Kasumi-1 (cell line): ENCODE results near the gene PSMB5.
"Not testable (repeated sequence)": the region's sequence is repeated elsewhere in the genome, so short reads cannot be mapped to it uniquely, and the experiment has no call there.

ENCODE experiments used
- DNase-seq, 2 experiments: peaks; one replicate each; lab custom pipeline; 2025; lab: John Stamatoyannopoulos, UW

The PSMB5 gene

DNA sequence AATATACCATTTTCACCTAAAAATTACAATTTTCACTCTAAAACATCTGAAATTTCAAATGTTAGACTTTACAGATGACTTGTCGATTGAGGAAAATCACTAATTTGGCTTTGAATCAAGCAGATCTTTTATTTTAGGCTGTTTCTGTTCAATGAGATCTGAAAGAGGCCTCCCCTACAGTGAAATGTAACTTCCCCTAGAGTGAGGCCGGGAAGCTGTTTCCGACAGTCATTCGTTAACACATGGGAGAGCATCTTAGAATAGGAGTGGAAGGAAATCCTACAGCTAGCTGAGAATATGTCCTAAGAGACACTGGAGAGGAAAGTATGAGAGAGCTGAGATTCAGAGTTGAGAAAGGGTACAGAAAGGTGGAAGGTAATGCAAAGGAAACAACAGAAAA lies 19.1 kb downstream of the PSMB5 start:
- no peak for DNase-seq

DNA sequence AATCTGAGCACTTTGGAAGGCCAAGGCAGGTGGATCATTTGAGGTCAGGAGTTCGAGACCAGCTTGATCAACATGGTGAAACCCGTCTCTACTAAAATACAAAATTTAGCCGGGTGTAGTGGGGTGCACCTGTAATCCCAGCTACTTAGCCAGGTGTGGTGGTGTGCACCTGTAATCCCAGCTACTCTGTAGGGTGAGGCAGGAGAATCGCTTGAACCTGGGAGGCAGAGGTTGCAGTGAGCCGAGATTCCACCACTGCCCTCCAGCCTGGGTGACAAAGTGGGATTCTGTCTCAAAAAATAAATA lies 21.0 kb downstream of the PSMB5 start:
- not testable (repeated sequence) for DNase-seq

DNA sequence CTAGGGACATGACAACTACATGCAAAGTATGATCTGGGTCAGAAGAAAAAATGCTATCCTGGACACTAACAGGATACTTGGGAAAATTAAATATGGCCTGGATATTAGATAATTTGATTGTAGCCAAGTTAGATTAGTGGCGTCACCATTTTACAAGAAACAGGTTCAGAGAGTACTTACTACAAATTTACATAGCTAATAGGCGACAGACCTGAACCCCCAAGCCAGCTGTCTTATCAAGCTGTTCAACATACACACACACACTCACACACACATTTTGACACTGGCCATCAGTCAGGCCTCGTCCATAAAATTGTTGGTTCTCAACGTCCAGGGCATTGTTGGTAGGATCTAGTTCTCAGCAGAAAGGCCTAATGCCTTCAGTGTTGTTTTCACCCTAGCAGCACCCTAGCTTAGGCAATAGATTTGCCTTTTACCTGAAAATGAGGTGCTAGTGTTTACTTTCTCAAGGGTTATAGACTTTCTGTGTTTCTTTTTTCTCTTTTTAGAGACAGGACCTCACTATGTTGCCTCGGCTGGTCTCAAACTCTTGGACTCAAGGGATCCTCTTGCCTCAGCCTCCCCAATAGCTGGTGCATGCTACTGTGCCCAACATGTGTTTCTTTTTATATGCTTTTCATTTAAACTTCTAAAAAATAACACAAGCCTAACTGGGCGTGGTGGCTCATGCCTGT lies 21.5 kb downstream of the PSMB5 start:
- DNase-seq: no peak

DNA sequence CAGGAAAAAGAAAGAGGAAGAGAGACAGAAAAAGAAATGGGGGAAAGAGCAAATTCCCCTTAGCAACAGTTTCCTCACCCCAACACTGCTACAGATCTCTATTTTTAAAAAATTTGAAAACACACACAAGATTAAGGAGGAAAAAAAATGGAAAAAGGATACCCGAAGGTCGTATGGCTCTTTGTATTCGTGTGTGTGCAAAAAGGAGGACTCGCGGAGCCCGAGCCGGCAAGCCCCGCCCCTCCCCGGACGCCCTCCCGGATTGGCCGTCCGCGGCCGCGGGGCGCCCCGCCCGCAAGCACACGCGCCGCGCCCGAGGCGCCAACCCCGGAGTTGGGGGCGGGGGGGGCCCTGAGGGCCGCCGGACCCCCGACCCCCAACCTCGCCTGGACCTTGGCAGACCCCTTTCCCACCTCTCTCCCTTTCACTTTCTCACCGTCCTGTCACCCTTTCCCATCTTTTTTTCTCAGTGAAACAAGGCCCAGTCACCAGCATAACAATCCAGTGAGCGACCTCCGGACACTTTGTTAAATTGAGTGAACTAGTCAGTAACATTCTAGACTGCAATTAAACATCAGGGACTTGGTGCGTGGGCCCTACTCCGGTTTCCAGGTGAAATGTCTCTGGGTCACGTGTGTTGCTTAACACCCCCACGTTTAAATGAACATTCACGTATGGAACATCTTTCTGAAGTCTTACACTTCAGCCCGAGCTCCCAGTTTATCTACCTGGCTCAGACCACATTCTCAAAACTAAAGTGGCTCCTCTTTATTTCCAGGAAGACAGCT lies 24.6 kb downstream of the PSMB5 start, which contains the start of gene C14orf93:
Gene C14orf93 (minus strand): TSS at position 205 of the 788 bp plus-strand sequence. CDS start 11,120 bp downstream, outside the sequence.
- peak; percentile 69 to 71 for DNase-seq

DNA sequence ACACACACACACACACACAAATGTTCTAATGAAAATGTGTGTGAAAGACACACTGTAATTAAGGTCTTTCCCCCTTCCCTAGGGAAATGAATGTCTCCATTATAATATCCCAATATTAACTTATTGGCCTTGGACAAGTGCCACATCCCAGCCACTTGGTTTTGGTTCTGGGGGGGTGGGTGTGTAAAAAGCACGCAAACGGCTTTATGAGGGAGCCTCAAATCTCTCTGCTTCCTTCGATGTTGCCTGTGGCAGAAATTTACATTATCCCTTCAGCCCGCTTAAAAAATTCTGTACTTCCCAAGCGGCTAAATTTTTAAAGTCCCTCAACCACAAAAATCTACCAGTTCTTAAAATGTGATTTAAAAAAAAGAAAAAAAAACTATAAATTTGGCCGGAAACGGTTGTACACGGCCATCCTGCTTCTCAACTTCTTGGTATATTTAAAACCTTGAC lies 25.2 kb downstream of the PSMB5 start:
- peak in 1 of 2 experiments; percentile 45 for DNase-seq

DNA sequence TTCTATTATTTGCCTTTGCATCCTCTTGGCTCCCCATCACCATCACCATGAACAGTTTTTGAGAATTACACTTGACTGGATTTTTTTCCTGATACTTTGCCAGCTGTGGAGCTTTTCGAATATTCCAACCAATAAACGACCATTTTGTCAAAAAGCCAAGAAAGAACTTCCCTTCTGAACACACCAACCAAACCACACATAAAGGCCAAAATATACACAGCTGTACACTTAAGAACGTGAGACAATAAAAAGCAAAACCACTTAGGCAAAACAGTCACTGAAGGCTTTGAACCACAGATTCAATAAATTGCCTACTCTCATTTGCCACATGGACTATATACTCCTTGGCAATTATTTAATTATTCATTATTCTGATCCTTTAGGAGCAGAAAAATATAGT lies 25.9 kb downstream of the PSMB5 start:
- peak; percentile 14 to 27 for DNase-seq

DNA sequence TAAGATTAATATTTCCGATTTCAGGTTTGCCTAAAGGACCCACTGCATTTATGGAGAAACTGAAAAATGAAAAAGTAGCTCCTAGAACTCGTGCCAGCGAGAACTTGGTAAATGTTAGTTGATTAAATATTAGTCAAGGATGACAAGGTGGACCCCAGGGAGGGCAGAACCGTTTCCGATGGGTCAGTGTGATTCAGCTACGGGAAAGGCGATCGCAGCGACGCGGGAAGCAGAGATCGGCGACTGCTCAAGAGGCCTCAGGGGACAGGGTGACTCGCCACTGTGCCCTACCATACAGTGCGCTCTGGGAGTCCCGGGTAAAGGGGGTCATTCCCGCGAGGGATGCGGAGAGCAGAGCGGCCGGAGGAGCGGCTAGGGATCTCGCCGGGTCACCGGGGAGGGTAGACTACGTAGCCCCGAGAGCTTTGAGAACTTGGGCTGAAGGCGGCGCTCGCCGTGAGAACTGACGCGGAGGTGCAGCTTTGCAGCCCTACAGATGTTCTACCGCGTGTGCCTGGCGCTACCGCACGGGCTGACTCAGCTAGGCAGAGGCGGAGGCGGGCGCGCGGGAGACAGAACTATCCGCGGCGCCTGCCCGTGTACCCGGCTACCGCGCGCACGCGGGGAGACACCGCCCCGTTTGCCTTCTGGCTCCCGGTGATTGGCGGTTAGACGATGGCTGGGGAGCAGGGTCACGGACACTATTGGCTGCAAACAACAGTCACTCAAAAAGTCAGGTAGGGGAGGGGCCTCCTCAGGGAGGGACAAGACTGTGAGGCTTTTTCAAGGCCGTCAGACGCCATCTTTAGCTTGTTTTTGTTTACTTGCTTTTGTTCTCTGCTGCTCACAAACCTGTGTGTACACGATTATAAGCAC lies 27.9 kb downstream of the PSMB5 start:
- DNase-seq: peak; percentile 98 to 99

DNA sequence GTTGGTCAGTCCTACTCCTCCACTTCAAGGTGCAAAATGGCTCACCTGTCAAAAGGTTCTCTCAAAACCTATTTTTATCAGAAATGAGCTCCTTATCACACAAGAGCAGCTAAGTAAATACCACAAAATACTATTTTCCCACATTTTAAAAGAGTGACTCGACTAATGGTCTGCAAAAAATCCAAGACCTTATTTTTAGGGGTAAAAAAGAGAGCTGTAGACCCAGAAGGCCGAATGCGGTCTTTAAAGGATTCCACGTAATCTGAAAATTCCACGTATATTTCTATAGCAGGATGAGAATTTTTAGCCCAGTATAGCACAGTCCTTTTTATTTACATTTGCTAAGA lies 28.5 kb downstream of the PSMB5 start:
- DNase-seq: no peak

DNA sequence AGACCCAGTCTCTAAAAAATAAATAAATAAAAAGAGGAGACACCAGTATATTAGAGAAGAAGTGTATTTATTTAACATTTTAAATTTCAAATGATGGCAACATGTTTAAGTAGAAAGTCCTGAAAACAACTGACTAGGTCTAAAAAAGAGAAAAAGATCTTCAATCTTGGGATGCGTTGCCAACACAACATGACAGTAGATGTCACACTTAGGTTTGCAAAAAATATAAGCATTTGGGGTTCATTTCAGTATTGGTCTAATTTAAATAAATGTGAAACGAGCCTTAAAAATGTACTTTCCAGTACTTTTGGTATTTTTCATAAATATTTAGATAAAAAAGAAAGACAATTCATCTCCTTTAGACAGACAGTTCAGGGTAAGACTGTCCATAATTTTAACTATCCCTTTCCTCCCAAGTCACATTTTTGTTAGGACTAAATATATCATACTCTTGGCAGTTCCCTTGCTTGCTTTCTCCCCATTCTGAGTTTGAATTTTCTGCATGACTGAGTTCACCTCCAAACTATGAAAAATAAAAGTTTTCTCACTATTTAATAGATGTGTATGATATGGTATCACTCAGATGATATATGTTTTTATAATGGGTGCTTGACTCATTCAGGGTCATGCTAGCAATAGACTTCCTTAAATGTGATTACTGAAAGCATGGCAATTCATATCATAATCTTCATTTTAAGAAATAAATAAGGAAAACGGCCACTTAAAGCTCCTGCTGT lies 29.1 kb downstream of the PSMB5 start:
- no peak for DNase-seq

DNA sequence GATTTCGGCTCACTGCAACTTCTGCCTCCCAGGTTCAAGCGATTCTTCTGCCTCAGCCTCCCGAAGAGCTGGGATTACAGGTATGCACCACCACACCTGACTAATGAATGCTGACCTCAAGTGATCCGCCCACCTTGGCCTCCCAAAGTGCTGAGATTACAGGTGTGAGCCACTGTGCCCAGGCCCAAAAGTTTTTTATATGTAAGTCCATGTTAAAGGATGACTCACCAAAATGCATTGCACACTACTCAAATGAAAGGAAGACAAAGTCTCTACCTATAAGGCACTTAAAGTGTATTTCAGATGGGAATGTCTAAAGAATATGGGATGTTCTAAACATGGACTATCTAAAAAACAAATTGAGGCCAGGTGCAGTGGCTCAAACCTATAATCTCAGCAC lies 30.4 kb downstream of the PSMB5 start:
- DNase-seq: not testable (repeated sequence)

DNA sequence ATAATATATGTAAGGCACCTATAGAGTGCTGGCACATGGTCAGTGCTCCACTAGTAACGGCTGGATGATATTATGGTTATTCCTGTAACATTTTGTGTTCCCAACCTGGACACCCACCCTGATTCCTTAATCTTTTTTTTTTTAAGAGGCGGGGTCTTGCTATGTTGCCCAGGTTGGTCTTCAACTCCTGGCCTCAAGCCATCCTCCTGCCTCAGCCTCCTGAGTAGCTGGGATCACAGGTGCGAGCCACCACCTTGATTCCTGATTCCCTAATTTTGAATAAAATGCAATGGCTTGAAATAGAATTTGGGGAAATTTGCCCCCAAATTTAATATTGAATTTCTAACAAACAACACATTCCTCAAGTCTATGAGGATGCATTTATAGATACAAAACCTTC lies 32.1 kb downstream of the PSMB5 start:
- DNase-seq: no peak

DNA sequence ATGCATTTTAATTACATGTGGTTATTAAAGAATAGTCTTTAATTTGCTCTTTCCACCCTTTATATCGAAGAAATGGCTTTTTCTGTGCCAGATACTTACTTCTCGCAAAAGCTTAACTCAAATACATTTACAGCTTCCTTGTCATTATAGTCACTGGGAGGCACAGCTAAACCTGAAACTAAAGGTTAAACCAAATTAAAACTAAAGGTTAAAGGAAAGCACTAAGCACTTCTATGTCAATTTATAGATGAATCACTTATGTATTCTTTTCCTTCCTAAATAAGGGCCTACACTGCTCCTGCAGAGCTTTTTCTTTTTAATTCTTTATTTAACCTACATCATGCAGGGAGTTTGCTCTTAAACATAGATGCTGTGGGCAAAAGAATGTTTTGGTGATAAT lies 33.8 kb downstream of the PSMB5 start:
- no peak for DNase-seq

DNA sequence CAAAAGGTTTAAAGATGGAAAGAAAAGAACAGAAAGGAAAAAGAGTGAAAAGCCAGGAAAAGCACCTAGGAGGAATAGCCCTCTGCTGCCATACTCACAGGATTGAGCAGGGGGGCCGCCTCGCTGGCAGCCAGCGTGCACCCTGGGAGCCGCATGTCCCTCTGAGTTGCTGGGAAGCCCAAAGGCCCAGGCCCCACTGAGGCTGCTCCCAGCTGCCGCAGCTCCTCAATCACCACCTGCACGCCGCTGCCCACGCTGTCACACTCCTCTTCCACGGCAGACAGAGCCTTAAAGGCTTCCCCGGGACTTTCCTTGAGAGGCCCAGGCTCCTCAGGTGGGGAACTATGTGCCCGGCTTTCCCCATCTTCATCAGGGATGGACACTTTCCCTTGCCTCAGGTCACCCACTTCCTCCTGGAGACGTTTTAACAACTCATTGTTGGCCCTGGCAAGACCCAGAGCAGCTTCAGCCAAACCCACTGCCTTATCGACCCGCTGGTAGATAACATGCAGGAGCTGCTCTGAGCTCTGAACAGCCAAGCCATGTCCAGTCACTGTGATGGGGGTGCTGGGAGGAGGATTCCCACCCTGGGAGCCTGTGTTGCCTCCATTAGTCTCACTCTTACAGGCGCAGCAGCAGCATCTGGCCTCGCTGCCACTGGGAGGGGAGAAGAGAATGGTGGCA lies 36.2 kb downstream of the PSMB5 start:
- DNase-seq: no peak

DNA sequence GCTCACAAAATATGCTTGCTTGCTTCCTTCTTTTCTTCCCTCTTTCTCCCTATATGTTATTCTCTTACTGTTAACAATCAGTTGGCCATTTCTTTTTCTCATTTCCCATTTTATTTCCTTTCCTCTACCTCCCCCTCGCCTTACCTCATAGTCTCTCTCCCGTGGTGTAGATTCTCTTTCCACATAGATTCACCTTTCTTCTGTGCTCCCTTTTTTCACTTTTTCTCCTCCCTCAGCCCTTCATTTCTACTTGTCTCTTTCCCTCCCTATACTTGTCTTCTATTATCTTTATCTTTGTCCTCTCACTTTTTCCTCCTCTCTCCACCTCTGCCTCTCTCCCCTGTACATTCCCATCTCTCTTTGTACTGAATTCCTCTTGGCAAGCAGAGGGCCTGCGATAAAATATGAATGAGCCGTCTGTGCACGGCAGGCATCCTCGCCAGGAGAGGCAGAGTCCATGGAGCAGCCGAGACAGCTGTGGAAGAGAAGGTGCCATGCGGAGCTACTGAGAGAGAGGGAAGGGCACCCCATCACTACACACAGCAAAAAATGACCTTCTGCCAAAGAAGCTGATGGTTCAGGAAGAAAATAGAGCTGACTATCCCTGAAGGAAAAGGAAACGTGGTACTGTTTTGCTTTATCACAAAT lies 36.9 kb downstream of the PSMB5 start:
- DNase-seq: no peak

DNA sequence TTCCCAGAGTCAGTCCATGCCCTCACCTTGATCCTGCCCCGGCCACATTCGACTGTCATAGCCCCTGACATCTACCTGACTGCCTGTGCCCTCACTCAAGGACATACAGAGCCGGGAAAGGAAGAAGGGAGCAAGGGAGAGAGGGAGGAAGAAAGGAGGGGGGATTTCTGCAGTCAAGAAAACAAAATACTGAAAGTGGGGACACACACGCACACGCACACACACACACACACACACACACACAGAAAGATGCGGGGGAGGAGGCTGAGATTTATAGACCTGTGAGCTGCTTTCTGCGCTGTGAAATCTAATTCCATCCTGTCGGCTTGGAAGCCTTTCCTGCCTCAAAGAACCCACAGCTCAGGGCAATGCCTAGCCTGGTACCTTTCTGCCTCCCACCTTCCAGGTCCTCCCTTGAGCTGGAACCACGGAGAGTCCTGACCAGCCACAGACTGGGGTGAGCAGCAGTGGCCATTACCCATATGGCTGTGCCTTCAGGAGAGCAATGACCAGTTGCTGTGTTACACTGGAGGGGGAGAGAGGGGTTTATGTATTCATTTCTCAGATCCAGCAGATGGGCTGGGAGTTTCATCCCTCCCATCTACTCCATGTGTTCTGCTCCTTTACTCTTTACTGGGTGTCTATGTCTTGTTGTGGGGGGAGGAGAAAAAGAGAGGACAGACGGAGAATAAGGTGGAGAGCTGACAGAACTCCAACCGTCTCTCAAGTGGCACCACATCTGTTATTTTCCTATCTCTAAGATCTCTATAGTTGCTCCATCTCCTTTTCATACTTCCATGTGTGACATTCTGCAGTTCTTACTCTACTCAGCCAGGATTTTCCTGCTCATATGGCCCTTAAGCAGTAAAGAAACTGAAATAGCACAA lies 37.7 kb downstream of the PSMB5 start:
- DNase-seq: no peak

DNA sequence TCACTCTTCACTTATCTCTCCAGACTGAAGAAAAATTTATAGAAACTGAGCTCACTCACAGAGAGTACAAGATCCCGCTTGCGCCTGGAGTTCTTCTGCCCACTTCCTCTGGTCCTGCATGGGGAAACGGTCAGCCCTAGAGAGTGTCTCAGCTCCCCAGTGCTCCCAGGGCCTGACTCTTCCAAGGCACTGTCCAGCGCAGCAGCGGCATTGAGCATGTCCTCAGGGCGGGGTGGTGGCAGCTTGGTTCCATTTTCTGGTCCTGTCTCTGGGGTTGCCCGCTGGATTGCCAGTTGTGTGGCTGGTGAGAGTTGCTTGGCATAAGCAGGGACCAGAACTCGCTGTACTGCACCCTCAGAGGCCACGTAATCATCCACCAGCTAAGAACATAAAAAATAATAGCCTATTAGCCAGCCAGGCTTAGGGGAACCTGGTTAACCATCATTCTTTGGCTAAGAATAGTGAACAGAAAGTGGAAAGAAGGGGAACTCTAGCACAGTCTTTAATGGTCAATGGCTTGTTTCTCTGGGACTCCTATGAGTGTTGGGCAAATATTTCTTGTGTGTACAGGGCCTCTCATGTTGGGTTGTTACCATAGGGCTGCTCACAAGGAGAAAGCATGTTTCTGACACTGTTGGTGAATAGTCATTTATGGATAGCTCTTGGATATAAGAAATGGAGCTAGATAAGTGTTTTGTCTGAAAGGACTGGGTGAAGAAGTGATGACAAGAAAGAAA lies 38.6 kb downstream of the PSMB5 start:
- DNase-seq: no peak

DNA sequence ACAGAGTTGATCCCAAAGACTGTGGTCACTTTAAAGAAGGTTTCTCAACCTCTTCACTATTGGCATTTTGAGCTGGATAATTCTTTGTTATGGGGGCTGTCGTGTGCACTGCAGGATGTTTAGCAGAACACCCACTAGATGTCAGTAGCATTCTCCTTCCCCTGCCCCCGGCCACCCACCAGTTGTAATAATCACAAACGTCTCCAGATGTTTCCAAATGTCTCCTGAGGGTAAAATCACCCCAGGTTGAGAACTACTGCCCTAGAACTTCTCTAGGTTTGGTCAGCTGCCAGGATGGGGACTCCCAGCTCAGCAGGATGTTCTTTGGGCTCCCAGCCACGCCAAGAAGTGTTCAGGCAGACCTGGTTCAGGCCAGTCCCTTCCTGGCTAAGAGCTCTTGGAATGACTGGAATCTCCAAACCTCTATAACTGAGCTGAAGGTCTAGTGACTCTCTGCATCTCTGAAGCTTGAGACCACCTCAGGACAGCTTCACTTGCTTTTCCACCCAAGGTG lies 39.9 kb downstream of the PSMB5 start:
- peak; percentile 60 to 78 for DNase-seq

DNA sequence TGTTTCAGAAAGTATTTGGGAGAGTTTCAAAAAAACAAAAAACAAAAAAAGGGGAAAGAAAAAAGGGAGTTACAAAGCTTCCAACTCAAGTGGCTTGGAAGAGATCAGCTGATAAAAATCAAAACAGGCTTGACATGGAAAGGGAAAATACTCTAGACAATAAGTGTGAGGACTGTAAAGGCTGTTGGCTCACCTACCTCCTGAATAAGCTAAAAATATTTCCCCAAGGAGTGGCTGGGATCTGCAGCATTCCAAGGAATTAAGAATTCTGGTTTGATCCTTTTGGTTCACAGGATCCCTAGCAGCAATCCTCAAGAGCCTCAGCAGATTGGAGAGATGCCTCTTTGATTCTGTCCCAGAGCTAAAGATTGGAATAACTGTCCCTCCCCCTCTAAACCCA lies 41.2 kb downstream of the PSMB5 start:
- no peak for DNase-seq

DNA sequence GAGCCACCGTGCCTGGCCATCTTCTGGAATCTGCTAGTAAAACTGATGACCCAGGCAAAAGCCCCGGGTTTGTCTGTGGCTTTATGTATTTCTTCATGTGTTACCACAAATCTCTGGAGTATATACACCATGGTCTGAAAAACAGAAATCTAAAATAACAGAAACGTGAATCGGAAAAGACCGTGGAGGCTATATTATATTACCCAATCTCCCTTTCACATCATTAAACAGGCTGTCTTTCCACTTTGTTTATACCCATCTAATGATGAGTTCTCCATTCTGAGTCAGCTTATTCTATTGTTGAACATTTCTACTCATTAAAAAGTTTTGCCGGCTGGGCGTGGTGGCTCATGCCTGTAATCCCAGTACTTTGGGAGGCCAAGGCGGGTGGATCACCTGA lies 42.8 kb downstream of the PSMB5 start:
- DNase-seq: no peak
